ENCODE data around the gene UST.

DNA sequence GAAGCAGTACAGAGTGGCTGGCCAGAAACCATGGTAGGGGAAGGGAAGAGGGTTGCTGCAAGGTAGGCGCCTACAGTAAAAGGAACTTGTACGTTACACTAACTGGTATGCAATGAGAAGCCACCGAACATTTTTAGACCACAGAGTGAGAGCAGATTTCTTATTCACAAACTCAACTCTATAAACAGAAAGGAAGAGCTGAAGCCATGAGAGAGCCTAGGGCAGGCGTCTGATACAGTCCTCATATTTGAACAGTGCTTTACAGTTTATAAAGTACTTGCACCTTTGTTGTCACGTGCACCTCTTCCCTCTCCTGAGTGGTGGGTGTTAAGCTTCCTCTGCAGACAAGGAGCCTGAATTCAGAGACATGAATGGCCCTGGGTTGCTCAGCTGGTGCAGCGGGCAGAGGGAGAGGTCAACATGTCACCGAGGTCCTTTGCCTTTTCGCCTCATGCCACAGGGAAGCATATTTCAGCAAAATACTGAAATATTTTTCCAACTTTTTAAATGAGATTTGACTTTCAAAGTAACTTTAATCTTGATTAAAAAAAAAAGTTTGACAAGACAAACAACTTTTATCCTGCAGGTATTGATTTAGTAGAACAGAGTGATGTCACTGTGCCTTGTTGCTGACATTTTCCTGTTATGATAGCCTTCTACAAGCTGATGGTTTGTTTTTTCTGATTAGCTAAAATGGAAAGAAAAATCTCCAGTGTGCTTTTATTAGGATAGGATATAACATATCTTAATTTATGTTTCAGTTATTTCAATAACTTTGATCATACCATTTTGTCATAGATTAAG is 23.8 kb downstream of the UST start:
- TF ChIP-seq, protein P1, sequence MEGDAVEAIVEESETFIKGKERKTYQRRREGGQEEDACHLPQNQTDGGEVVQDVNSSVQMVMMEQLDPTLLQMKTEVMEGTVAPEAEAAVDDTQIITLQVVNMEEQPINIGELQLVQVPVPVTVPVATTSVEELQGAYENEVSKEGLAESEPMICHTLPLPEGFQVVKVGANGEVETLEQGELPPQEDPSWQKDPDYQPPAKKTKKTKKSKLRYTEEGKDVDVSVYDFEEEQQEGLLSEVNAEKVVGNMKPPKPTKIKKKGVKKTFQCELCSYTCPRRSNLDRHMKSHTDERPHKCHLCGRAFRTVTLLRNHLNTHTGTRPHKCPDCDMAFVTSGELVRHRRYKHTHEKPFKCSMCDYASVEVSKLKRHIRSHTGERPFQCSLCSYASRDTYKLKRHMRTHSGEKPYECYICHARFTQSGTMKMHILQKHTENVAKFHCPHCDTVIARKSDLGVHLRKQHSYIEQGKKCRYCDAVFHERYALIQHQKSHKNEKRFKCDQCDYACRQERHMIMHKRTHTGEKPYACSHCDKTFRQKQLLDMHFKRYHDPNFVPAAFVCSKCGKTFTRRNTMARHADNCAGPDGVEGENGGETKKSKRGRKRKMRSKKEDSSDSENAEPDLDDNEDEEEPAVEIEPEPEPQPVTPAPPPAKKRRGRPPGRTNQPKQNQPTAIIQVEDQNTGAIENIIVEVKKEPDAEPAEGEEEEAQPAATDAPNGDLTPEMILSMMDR (IDR thresholded peaks at IDR 0.05) = no peak
- TF ChIP-seq EZH2 (IDR thresholded peaks at IDR 0.05) (no peak), EZH2phosphoT487 (IDR thresholded peaks at IDR 0.05) (no peak)
